Activated CD8-positive, alpha-beta memory T cell treated with anti-CD3 and anti-CD28 coated beads, Interleukin-2, amount 50 U/mL, for 48 hours (primary cell): ENCODE results near the gene ZSWIM4.

ENCODE experiments used
- DNase-seq: peaks from one replicate; pipeline ENCODE4 v3.0.0-alpha.2; 2020

ZSWIM4 gene

DNA sequence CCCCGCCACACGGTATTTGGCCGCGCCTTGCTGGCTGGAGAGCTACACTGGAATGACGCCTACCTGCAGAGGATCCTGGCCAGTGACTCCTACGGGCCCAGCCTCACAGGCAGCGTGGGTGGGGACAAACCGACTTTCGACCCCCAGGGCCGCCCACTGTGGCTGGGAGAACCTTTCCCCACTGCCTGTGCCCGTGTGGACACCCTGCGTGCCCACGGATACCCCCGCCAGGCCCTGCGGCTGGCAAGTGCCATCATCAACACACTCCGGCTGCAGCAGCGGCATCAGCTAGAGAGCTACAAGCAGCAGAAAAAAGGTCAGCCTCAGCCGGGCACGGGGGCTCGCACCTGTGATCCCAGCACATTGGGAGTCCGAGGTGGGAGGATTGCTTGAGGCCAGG lies 19.3 kb downstream of the ZSWIM4 start:
- DNase-seq: no peak

- DNase-seq: no peak
Observed at GRCh38 chr19:13817018-13817614, 21.9 kb downstream of the ZSWIM4 start.

GRCh38 chr19:13817615-13818371 lies 22.6 kb downstream of the ZSWIM4 start:
- no peak for DNase-seq

- no peak for DNase-seq
Observed at GRCh38 chr19:13819238-13819637, 24.0 kb downstream of the ZSWIM4 start.

- no peak for DNase-seq
Observed at GRCh38 chr19:13821292-13821691, 26.0 kb downstream of the ZSWIM4 start.

- DNase-seq: no peak
Observed at GRCh38 chr19:13823256-13823655, 28.0 kb downstream of the ZSWIM4 start.

DNA sequence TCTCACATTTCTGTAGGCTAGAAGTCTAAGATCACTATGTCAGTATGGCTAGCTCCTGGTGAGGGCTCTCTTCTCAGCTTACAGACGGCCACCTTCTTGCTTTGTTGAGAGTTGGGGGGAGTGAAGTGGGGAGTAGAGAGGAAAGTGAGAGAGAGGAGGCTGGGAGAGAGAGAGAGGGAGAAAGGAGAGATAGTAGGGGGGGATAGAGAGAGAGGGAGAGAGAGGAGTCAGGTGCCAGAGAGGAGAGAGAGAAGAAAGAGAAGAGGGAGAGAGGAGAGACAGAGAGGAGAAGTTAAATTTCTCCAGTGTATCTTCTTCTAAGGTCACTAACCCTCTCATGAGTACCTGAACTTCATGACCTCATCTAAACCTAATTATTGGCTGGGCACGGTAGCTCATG lies 28.7 kb downstream of the ZSWIM4 start:
- no peak for DNase-seq

- no peak for DNase-seq
Observed at GRCh38 chr19:13824703-13825102, 29.5 kb downstream of the ZSWIM4 start.

- no peak for DNase-seq
Observed at GRCh38 chr19:13825489-13826441, 30.5 kb downstream of the ZSWIM4 start.

- DNase-seq: no peak
Observed at GRCh38 chr19:13826652-13827235, 31.5 kb downstream of the ZSWIM4 start.

- no peak for DNase-seq
Observed at GRCh38 chr19:13827656-13828055, 32.4 kb downstream of the ZSWIM4 start.

GRCh38 chr19:13830114-13830740 lies 35.0 kb downstream of the ZSWIM4 start:
- DNase-seq: no peak

- DNase-seq: no peak
Observed at GRCh38 chr19:13830741-13831536, 35.7 kb downstream of the ZSWIM4 start.

- no peak for DNase-seq
Observed at GRCh38 chr19:13831537-13832467, 36.6 kb downstream of the ZSWIM4 start.

DNA sequence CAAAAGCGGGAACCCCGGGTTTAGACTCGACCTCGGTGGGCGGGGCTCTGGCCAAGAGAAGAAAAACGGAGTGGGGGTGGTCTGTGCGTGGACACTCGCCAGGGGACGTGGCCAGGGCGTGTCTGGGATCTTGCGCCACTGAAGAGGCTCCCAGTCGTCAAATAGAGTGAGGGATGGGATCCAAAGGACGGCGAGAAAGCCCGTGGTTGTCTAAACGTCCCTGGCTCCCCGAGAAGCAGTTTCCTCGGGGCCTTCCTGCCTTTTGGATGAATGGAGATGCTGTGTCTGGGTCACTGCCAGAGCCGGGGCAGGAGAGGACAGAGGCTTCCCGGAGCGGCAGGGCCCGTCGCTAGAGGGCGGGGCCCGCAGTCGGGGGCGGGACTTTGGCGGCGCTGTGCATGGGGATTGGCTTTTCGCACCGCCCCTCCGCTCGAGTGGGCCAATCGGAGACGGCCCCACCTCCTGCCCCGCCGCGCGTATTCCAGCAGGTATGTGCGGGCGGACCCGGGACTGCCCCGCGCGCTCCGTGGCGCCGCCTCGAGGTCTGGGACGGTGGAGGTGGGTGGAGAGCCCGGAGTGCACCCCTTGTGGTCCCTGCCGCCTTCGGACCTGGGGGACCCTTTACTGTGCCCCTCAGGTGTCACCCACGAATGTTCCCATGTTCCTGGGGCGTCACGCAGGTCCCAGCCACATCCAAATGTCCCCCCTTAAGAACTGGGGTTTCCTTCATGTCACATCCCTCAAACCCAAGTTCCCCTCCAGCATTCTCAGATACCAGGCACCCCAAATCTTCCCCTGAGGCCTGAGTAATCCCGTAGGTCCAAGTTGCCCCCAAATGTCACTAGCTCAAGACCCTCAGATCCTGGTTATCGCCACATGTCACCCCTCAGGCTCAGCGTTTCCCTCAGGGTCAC lies 38.3 kb downstream of the ZSWIM4 start:
- peak; percentile 96 for DNase-seq

- no peak for DNase-seq
Observed at GRCh38 chr19:13834244-13835069, 39.2 kb downstream of the ZSWIM4 start.

DNA sequence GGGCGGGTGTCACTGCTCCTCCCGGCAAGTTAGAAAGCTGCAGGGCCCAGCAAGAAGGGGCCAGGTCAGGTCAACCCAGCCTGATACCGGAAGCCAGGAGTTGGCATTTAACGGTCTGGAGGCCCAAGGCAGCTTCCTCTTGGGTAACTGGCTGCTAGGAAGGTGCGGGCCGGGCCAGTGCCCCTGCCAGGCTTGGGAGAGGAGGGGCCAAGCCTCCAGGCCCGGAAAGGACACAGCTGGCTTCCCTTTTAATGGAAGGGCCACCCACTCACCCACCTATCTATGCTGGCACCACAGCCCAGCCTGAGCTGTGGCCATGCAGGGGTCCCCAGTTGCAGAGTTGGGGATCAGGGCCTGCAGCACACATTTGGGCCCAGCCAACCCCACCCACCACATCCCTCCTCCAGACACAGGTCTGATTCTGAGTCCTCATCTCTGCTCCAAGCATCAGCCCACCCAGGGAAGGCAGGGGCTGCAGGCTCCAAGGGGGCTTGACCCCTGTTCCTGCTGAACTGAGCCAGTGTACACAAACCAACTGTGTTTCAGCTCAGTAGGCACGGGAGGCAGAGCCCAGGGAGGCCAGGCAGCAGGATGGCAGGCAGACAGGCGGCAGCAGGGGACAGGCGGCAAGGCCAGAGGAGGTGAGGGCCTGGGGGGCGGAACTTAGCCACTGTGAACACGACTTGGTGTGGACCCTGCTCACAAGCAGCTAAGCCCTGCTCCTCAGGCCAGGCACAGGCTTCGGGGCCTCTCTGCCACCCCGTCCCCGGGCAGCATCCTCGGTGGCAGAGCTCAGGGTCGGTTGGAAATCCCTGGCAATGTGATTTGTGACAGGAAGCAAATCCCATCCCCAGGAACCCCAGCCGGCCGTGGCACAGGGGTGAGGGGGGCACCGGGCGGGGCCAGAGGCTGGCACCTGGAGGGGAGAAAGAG lies 40.8 kb downstream of the ZSWIM4 start:
- DNase-seq: no peak
